ENCODE data around the gene ITGA11.

Gene ITGA11

DNA sequence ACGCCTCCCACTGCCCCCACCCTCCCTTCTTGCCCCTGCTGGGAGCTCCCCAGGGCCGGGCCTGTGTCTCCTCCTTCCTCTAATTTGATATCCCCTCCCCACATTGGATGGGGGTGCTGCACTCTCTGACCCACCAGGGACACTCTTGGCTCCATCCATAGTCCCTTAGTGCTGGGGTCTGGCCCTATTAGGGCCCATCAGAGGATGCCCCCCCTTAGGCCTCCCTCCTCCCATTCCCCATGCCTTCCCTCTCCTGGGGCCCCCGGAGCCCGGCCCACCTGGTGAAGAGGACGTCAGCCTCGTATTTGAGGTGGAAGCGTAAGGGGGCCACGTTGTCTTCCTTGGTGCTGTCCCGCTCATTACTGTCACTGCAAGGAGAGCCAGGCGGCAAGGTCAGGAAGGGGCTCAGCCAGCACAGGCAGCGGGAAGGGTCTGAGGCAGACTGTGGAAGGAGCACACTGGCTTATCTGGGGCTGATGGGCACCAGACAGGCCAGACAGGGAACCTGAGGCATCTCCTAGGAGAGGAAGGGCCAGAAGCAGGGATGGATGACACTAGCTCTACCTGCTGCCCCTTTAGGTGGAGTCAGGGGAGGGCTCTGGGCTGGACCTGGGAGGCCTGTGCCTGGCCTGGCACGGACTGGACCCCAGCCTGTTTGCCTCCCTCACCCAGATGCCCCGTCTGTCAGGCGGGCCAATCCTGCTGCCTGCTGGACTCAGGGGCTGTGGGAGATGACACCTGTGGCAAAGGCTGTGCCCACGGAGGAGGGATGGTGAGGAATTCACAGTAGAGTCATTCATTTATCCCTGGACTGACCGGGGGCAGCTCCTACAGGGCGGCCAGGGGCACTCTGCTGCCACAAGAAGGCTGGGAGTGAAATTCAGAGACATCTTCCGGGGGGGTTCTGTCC is 118.2 kb downstream of the ITGA11 start:
- DNase-seq (ENCODE audit: low read depth in 3 of 3, low spot score in 1 of 3), result no peak

DNA sequence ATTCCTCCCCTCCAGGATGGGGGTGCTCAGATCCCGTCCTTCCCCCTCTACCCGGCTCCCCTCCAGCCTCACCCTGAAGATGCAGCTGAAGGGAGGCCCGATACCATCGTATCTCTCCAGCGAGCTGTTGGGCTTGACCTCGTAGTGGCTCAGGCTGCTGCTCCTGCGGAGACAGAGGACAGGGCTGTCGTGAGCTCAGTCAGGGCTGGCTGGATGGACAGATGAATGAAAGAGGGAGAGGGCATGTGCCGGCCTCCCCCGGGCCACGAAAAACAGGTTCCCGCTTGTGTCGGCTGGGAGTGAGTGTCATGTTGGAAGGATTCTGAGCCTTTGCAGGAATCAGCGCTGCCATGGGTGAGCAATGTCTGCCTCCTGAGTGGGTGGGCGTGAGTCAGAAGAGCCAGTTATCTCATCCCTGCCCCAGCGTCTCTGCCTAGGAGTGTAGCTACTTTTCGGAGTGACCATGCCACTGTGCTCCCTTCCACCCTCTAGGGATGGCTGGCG is 119.2 kb downstream of the ITGA11 start:
- DNase-seq (ENCODE audit: low read depth in 3 of 3, low spot score in 1 of 3), result no peak

GRCh38 chr15:68311859-68312557 is 120.0 kb downstream of the ITGA11 start:
- no peak for DNase-seq (ENCODE audit: low read depth in 3 of 3, low spot score in 1 of 3)

DNA sequence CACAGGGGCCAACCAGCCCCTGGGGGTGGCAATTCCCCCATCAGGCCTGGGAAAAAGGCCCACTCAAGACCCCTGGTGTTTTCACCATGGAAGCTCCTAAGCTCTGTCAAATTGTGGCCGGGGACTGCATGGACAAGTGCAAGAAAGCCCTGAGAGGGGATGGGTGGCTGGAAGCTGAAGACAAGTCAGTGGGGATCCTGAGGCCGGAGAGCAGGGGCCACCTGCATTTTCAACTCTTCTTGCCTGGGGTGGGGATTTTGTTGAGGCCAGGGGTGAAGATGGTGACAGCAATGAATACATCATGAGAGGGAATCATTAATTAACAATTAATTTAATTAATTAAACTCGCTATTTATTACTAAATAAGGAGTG is 120.5 kb downstream of the ITGA11 start:
- no peak for DNase-seq (ENCODE audit: low read depth in 3 of 3, low spot score in 1 of 3)

- no peak for DNase-seq (ENCODE audit: low read depth in 3 of 3, low spot score in 1 of 3)
Observed at GRCh38 chr15:68310804-68311463, 121.0 kb downstream of the ITGA11 start.

GRCh38 chr15:68310178-68310803 is 121.7 kb downstream of the ITGA11 start:
- DNase-seq (ENCODE audit: low read depth in 3 of 3, low spot score in 1 of 3), result no peak

- DNase-seq (ENCODE audit: low read depth in 3 of 3, low spot score in 1 of 3), result no peak
Observed at GRCh38 chr15:68309024-68309423, 122.9 kb downstream of the ITGA11 start.

DNA sequence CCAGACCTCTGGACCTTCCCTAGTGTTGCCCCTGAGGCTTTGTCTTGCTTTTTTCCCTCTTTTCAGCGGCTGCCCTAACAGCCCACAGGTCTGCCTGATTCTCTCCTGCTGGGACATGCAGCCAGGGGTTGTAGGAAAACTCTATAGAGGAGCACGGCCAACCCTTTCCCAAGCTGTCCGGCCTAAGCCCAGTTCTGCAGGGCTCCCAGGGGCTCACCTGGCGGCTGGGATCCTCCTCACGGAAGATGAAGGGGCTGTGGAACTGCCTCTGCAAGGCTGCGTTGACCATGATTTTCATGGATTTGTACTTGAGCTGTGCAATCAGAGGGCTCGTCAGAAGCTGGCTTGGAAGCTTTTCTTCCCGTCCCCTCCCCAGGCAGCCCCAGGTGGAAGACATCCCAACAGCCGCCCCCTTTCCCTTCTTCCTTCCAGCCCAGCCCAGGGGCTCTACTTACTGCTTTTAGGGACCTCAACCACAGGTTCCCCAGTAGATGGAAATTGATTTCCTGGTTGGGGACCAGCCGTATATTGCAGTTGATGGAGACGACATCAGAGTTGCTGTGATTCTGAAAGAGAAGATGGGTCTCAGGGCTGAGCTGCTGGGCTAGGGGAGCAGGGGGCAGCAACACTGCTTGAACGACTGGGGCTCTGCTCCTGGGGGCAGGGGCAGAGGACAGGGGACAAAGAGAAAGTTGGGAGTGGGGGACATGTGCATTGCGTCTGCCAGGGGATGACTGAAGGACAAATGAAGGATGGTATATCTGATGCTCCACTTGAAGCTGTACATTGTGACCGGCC is 124.6 kb downstream of the ITGA11 start:
- no peak for DNase-seq (ENCODE audit: low read depth in 3 of 3, low spot score in 1 of 3)

- DNase-seq (ENCODE audit: low read depth in 3 of 3, low spot score in 1 of 3), result no peak
Observed at GRCh38 chr15:68305420-68305871, 126.5 kb downstream of the ITGA11 start.

DNA sequence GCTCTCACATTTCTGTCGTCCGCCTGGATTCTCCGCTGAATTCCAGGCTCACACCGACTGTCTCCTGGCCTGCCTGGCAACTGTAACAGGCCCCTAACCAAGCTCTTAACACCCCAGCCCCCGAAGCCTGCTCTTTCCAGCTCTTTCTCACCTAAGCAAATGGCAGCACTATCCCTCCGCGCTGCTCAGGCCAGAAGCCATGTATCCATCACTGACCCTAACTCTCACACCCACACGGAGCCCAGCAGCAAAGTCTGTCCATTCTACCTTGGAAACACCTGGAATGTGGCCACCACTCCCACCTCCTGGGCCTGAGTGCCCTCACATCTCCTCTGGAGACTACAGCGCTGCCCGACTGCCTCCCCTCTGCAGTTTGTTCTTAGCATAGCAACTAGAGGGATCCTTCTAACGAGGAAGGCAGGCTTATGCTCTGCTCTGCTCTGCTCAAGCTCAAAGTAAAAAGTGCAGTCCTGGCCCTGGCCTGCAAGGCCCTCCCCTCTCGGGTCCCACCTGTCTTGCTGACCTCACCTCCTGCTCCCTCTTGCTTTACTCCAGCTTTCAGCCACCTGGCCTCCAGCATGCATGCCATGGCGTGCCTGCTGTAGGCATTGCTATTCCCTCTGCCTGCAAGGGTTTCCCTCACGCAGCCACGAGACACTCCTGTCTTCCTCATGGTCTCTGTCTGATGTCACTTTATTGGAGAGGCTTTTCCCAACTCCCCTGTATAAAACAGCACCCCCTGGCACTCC is 127.2 kb downstream of the ITGA11 start:
- DNase-seq (ENCODE audit: low read depth in 3 of 3, low spot score in 1 of 3), result no peak

DNA sequence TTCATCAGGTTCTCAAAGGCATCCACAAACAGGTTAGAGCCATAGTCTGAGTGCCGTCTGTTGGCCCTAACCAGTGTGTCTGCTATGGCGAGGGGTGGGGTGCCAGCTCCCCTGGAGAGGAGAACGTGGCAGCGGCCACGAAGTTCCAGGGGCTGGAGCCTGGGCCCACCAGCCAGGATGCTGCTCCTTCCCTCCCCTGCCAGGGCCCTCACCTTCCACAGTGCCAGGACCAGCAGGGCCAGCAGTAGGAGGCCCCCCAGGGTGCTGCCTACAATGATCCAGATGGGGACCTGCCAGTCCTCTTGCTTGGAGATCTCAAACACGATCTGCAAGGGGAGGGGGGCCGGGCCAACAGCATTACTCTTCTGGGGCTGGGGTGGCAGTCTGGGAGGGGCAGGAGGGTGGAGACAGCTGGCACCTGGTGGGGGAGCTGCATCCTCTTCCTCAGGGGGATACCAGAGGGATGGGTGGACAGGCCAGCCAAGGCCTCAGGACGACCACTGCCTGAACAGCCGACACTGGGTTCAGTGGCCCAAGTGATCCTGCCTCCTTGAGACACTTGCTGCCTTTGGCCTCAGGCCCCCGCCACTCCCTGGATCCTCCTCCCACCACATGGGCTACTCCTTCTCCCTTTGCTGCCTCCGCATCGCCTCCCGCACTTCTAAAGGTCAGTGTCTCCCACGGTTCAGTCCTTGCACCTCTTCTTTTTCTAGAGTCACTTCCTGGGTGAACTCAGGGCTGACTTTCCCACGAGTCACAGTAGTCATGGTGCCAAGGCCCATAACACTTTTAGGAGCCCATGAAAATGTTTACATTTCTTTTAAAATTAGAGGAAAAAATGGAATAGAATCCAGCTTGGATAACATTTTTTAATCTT is 128.2 kb downstream of the ITGA11 start:
- DNase-seq (ENCODE audit: low read depth in 3 of 3, low spot score in 1 of 3), result no peak

GRCh38 chr15:68303134-68303533 is 128.8 kb downstream of the ITGA11 start:
- no peak for DNase-seq (ENCODE audit: low read depth in 3 of 3, low spot score in 1 of 3)

- DNase-seq (ENCODE audit: low read depth in 3 of 3, low spot score in 1 of 3), result no peak
Observed at GRCh38 chr15:68302729-68303128, 129.2 kb downstream of the ITGA11 start.

DNA sequence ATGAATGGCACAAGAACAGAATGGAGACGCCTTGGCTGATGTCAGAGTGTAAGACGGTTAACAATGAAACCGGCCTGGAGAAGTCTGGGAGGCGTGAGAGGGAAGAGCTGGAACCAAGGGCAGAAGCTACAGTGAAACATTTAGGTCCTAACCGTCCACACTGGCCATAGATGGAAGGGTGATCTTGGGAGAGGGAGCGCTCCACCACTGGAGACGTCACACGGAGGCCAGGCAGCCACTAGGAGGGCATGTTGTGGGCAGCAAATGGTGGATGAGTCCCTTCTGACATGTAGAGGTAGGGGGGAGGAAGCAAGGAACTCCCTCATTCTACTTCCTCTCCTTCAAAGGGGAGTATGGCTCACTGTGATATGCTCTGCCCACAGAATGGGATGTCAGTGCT is 130.7 kb downstream of the ITGA11 start:
- no peak for DNase-seq (ENCODE audit: low read depth in 3 of 3, low spot score in 1 of 3)

DNA sequence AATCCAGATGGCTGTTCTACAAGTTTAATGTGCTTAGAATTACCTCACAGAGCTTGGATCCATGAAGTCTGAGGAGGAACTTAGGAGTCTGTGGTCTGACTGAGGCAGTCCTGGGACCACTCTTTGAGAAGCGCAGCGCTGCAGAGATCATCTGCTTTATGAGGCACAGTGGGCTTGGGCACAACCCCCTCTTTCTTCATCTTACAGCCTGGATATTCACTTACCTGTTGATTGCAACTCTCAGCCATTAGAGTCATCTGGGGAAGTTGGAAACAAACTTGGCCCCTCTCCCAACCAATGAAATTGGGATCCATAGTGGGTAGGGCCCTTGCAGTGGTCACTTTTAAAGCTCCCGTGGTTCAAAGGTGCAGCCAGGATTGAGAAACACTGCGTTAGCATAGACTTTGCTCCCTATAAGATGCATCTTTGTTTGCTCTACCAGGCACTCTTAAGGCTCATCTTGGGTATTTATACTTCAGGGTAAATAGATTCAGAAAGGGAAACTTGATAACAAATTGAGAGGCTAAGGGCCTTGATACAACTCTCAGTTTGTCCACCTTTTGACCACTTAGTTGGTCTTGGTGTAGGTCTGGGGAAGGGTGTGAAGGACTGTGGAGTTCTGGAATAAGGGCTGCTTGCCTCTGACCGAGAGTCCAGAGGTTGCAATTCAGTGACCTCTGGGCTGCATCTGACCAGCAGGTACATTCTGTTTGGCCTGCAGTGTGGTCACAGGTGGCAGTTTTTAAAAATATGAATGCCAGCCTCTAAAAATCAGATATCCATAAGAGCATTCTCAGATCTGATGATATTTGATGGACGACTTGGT is 131.6 kb downstream of the ITGA11 start:
- DNase-seq (ENCODE audit: low read depth in 3 of 3, low spot score in 1 of 3), result no peak

GRCh38 chr15:68299436-68299835 is 132.5 kb downstream of the ITGA11 start:
- DNase-seq (ENCODE audit: low read depth in 3 of 3, low spot score in 1 of 3), result no peak

- DNase-seq (ENCODE audit: low read depth in 3 of 3, low spot score in 1 of 3), result no peak
Observed at GRCh38 chr15:68298882-68299381, 133.0 kb downstream of the ITGA11 start.

- no peak for DNase-seq (ENCODE audit: low read depth in 3 of 3, low spot score in 1 of 3)
Observed at GRCh38 chr15:68298336-68298735, 133.6 kb downstream of the ITGA11 start.
